SKM-1 (cell line): ENCODE results near the gene IFI30.

ENCODE experiments used
- DNase-seq: peaks from one replicate; lab custom pipeline; 2025; ENCODE audit not compliant: unreplicated experiment; lab: John Stamatoyannopoulos, UW

IFI30 gene

DNA sequence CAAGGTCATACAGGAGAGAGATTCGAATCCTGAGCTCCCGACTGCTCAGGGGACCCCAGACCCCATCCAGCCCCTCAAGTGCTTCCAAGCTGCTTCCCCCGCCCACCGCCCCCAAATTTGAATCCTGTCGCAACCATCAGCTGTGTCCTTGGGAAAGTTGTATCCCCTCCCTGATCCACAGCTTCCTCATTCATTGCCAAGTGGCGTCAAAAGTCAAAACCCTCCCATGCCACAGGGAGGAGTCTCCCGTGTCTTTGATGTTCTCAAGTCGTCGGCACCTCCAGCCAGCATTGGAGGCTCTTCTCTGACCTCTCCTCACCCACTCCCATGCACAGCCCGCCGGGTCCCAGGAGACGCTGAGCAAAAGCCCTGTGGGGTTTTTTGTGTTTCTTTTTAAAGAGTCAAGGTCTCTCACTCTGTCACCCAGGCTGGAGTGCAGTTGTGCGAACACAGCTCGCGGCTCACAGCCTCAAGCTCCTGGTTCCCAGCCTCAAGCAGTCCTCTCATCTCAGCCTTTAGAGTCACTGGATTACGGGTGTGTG is 2.8 kb upstream of the IFI30 start:
- no peak for DNase-seq

- no peak for DNase-seq
These were observed 1.8 kb upstream of the IFI30 start for GRCh38 chr19:18171605-18172327.

DNA sequence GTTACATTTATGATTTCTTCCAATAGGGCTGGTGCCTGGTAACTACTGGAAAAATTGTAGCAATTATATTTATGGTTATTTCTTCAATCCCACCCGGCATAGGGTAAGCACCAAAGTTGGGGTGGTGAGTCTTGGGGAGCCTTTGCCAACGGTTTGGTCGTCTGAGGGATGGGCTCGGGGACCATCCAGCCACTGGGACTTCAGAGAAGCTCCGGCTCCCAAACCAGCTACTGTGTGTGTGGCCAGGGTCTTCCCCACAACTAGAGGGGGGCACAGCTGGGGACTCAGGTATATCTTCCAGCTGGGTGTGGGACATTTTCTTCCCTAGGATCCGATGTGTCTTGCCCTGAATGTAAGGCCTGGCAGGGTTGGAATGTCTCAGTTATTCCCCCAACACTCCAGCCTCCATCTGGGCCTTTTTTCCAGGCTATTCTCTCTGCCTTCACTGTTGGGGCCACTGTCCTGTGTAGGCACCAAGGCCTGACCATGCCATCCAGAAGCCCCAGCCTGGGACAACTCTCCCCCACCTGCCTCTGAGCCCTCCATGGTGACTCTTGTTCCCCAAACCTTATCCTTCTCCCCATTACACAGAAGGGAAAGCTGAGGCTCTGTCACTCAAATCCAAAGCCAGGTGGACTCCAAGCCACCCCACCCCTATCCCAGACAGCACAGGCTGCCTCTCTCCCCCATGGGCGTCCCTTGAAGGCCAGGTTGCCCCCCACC is 1.1 kb upstream of the IFI30 start:
- DNase-seq, result no peak

GRCh38 chr19:18173054-18173571 is 500 bp upstream of the IFI30 start:
- no peak for DNase-seq

DNA sequence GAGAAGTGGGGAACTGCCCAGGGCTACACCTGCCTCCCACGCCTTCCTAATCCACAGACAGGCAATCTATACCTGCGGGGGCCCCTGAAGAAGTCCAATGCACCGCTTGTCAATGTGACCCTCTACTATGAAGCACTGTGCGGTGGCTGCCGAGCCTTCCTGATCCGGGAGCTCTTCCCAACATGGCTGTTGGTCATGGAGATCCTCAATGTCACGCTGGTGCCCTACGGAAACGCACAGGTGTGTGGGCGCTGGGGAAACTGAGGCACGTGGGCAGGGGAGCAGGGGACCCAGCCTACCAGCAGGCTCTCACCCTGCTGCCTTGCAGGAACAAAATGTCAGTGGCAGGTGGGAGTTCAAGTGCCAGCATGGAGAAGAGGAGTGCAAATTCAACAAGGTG is 1.4 kb downstream of the IFI30 start:
- DNase-seq, result no peak

- no peak for DNase-seq
These were observed 3.0 kb downstream of the IFI30 start for GRCh38 chr19:18176367-18177310.

DNA sequence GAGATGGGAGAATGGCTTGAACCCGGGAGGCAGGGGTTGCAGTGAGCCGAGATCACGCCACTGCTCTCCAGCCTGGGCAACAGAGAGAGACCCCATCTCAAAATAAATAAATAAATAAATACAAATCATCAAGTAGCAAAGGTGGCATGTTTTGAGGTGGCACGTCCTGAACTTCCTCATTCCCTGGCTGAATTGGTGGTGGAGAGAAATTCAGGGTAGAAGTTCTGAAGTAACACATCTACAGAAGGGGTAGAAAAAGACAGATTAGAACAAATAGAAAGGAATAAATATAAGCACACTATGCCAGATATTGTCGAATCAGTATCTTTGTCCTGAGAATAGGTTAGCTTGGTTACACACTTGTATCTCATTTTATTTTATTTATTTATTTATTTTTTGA is 6.3 kb downstream of the IFI30 start:
- no peak for DNase-seq

DNA sequence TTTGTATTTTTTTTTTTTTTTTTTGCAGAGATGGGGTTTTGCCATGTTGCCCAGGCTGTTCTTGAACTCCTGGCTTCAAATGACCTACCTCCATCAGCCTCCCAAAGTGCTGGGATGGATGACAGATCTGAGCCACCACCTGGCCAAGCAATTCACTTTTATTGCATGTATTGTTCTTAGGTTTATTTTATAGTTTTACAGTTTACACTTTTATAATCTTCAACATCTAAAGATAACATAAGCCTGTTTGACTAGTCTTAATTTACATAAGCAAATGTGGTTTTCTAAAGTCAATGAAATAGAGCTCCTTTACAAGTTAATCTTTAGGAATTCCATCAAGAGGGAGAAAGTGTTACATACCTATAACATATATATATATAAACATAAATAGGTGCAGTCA is 9.9 kb downstream of the IFI30 start:
- DNase-seq, result no peak

GRCh38 chr19:18185538-18185937 is 11.9 kb downstream of the IFI30 start:
- DNase-seq, result no peak

GRCh38 chr19:18190278-18190677 is 16.7 kb downstream of the IFI30 start:
- no peak for DNase-seq

GRCh38 chr19:18191640-18192062 is 18.0 kb downstream of the IFI30 start:
- no peak for DNase-seq

DNA sequence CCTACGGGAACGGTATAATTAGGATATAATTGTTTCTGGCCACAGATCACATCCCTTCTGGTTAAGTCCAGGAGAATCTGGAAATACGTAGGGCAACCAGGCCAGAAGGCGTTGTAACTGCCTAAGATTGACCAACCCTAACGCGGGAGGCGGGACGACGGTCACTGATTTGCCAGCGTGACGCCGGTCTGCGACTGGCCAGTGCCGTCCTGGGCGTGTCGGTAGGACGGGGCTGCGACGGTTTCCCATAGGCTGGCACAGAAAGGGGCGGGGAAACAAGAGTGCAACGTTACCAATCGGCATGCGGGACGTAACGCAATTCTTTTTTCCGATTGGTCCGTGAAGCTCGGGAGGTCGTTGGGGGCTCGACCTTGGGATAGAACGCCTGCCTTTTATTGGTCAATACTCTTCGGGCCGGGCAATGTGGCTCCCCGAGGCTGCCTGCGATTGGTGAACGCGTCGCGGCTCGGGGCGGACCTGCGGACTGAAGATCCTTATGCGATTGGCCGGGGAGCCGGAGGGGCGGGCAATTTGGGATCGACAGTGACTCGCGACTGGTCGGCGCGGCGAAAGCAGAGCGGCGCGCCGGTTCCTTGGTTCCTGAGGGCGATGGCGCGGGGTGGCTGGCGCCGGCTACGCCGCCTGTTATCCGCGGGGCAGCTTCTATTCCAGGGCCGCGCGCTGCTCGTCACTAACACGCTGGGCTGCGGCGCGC is 19.2 kb downstream of the IFI30 start, which contains the start of gene MPV17L2:
Gene MPV17L2, plus strand, starts transcription at position 546 of the 715 bp plus-strand sequence. Its CDS starts 64 bp downstream, at position 610.
- peak; percentile 99 for DNase-seq

DNA sequence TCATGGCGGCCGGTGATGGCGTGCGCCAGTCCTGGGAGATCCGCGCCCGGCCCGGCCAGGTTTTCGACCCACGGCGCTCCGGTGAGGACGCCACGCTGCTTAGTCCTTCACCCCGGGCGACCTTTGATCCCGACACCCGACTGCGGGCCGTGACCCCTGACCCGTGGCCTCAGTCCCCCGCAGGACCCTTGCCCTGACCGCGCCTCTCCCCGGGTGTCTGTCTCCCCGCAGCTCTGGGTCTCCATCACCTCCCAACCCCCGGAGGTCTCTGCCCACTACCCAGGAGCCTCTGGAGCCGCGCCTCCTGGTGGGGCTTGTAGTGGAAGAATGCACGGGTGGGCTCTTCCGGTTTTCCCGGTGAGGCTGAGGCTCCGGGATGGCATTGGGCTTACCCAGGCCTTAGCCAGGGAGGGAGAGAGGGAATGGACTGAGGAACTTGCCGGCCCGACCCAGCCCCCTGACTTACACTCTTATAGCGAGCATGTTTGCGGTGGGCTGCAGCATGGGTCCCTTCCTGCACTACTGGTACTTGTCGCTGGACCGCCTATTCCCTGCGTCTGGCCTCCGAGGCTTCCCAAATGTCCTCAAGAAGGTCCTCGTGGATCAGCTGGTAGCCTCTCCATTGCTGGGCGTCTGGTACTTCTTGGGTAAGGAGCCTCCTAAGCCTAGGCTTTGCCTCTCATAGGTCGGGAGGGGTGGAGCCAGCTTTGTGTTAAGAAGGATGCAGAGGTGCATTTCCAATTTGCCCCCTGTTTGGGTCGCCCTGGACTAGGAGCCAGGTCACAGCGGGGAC is 20.0 kb downstream of the IFI30 start:
- no peak for DNase-seq

DNA sequence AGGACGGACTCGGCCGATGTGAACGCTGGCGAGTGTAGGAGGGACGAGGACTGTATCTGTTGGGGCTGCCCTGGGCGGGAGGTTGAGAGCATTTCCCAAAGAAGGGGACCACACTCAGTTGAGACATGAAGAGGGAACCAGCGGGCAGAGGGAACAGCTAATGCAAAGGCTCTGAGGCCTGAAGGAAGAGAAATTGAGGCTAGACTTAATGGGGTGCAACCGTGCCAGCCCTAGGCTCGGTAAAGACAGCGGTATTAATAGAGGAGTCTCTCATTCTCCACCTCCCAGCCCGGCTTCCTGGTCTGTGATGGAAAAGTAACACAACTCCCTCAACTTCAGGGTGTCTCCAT is 20.5 kb downstream of the IFI30 start:
- no peak for DNase-seq

GRCh38 chr19:18194554-18195238 is 21.1 kb downstream of the IFI30 start:
- no peak for DNase-seq

DNA sequence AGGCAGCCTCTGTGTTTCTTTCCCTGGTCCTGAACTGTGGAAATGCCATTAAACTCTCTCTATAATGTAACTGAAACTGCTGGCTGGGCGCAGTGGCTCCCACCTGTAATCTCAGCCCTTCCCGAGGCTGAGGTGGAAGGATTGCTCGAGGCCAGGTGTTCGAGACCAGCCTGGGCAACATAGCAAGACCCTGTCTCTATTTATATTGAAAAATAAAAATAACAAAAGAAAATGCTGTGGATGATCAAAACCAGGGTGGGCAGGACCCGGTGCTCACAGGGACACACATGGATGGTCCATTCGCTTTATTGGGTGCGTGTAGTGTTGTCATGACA is 22.9 kb downstream of the IFI30 start:
- no peak for DNase-seq

GRCh38 chr19:18197306-18197705 is 23.7 kb downstream of the IFI30 start:
- DNase-seq, result no peak

- no peak for DNase-seq
These were observed 24.3 kb downstream of the IFI30 start for GRCh38 chr19:18197941-18198340.

GRCh38 chr19:18198374-18198773 is 24.8 kb downstream of the IFI30 start:
- DNase-seq, result no peak
